ENCODE results near the gene PRR36. TPM values are rescaled to one million over a fixed set of nuclear protein-coding genes. Genes with fewer than 3 reads are reported as not detected.
A peak's percentile ranks its signal among the peaks of the same experiment; 100 is the strongest.

PRR36 gene
- total RNA-seq, 1 donor from 2014 or later = 20.9 TPM

DNA sequence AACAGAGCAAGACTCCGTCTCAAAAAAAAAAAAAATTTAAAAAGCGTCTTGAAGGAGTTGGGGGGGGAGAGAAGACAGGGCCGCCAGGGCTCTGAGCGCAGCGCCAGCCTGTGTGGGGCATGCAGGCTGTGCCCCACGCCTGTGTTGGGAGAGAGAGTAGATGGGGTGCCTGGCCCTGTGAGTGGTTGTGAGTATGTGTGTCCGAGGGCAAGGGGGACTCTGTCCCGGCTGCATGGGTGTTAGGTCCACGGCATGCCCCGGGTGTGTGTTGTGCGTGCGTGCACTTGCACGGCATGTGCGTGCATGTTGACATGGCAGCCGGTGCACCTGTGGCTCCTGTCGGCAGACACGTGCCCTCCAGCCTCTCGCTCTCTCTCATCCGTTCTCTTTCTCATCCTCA, 32.9 kb upstream of the PRR36 start:
- no peak overlapping the region for H3K4me3 Mint-ChIP-seq
- peaks cover 2% of the 10 kb centered on the region for H3K36me3 Mint-ChIP-seq (ENCODE audit: low read depth)
- no peak for DNase-seq (ENCODE audit: low read depth, low spot score)
- peaks cover 25% of the 10 kb centered on the region for H3K4me1 Mint-ChIP-seq
- TF ChIP-seq, protein P1, sequence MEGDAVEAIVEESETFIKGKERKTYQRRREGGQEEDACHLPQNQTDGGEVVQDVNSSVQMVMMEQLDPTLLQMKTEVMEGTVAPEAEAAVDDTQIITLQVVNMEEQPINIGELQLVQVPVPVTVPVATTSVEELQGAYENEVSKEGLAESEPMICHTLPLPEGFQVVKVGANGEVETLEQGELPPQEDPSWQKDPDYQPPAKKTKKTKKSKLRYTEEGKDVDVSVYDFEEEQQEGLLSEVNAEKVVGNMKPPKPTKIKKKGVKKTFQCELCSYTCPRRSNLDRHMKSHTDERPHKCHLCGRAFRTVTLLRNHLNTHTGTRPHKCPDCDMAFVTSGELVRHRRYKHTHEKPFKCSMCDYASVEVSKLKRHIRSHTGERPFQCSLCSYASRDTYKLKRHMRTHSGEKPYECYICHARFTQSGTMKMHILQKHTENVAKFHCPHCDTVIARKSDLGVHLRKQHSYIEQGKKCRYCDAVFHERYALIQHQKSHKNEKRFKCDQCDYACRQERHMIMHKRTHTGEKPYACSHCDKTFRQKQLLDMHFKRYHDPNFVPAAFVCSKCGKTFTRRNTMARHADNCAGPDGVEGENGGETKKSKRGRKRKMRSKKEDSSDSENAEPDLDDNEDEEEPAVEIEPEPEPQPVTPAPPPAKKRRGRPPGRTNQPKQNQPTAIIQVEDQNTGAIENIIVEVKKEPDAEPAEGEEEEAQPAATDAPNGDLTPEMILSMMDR (conservative IDR thresholded peaks at IDR 0.05) = no peak
- peaks cover 12% of the 10 kb centered on the region for H3K27me3 Mint-ChIP-seq (ENCODE audit: low read depth)
- H3K27ac Mint-ChIP-seq (ENCODE audit: unreplicated experiment) = no peak overlapping the region
- H3K9me3 Mint-ChIP-seq = no peaks in the 10 kb centered on the region

DNA sequence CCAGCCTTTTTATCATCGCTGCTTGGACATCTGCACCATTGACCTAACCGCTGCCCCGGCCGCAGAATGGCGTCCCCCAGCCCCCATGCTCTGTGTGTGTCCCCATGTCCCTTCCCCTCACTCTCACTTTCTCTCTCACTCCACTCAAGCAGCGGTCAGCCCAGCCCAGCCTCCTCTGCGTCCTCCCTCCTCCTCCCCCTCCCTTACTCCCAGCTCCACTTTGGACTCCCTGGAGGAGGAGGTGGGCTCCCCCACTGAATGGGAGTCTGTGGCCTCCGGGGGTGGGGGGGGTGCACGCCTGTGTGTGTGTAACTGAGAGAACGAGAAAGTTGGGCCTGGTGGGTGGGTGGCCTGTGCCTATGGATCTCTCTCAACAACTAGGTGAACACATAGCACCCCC, 31.7 kb upstream of the PRR36 start:
- Mint-ChIP-seq H3K4me1 (peaks cover 25% of the 10 kb centered on the region), H3K36me3 (ENCODE audit: low read depth) (peaks cover 2% of the 10 kb centered on the region), H3K27me3 (ENCODE audit: low read depth) (peaks cover 6% of the 10 kb centered on the region), H3K4me3 (peak overlapping the region; percentile 93), H3K27ac (ENCODE audit: unreplicated experiment) (no peak overlapping the region), H3K9me3 (no peaks in the 10 kb centered on the region)
- TF ChIP-seq, protein P1 (conservative IDR thresholded peaks at IDR 0.05) = no peak
- DNase-seq (ENCODE audit: low read depth, low spot score) = no peak

DNA sequence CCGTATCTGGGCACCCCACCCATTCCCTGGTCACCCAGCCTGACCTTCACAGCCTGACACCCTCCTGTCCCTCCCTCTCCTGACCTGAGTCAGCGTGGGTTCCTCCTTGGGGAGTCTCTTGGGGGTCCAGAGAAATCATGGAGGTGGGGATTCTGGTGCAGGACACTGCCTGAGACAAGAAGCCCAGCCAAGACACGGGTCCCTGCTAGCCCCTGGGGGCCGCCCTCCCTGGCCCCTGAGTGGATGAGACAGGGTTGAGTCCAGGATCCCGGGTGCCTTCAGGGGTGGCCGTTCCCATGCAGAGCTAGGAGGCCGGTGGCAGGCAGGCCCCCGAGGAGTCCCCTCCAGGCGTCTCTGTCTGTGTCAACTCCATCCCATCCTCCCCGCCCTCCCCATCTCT, 31.1 kb upstream of the PRR36 start:
- no peak overlapping the region for H3K27ac Mint-ChIP-seq (ENCODE audit: unreplicated experiment)
- no peak for DNase-seq (ENCODE audit: low read depth, low spot score)
- peaks cover 25% of the 10 kb centered on the region for H3K4me1 Mint-ChIP-seq
- H3K4me3 Mint-ChIP-seq = peak overlapping the region; percentile 93
- H3K9me3 Mint-ChIP-seq = no peaks in the 10 kb centered on the region
- TF ChIP-seq, protein P1 (conservative IDR thresholded peaks at IDR 0.05) = no peak
- peaks cover 2% of the 10 kb centered on the region for H3K36me3 Mint-ChIP-seq (ENCODE audit: low read depth)
- peaks cover 6% of the 10 kb centered on the region for H3K27me3 Mint-ChIP-seq (ENCODE audit: low read depth)

DNA sequence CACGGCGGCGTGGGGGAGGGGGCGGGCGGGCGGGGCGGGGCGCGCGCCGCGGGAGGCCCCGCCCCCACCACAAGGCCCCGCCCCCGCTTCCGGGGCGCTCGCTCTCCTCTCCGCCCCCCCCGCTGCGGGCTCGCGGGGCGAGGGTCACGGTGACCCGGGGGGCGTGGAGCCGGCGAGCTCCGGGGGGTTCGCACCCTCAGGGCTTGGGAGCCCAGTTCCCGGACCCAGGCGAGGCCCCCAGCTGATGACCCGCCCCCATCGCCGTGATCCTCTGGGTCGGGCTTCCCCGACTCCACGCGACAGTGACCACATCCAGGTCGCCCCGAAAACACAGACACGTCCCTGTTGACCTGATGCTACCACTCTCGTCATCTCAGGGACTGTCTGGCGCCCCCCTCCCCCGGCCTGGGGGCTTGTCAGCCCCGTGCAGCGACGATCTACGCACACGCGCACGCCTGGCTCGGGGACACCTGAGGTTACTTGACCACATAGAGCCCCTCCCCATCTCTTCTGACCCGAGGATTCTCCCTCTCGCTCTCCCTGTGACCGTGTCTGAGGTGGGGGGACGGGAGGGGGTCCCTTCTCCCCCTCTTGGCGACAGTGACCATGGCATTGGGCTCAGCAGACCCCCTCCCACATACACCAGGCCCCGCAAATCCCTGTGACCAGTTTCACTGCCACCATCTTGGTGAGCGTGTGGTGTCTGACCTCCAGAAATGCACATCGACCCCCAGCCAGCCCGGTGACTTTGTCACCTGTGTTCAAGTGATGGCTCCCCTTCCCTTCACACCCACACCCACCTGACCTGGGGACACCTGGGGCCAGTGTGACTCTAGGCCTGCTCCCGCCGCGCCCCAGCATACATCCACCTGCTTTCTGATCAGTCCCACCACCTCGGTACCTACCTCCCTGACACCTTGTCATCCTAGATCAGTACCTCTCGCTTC, 30.2 kb upstream of the PRR36 start:
- no peak for DNase-seq (ENCODE audit: low read depth, low spot score)
- Mint-ChIP-seq H3K9me3 (no peaks in the 10 kb centered on the region), H3K27me3 (ENCODE audit: low read depth) (peaks cover 6% of the 10 kb centered on the region)

DNA sequence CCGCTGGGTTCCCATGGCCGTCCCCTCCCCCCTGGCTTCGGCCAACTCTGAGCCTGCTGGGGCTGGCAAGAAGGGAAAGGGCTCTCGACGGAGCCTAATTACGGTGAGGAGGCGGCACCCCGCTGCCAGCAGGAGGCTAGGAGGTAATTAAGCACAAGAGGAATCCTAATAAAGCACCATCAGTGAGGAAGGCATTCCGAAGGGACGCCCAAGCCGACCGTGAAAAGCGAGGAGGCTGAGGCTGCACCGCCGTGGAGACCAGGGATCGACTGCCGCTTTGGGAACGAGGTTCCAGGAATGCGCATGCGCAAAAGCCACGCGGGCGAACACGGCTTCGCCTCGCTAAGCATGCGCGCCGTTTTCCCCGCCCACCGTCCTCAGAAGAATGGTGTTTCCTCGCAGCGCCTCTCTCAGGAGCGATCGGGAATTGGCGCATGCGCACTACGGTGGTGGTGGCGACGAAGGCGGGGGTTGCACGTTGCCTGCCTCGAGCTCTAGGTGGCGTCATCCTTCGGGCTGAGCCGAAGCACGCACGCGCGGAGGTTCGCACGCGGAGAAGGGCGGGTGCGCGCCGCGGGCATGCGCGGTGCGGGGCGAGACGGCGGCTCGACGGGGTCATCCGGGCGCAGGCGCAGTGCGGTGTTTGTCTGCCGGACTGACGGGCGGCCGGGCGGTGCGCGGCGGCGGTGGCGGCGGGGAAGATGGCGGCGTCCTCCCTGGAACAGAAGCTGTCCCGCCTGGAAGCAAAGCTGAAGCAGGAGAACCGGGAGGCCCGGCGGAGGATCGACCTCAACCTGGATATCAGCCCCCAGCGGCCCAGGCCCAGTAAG, 29.3 kb upstream of the PRR36 start, which contains the start of gene MAP2K7:
TSS of gene MAP2K7 (plus strand) at position 634 of the 830 bp plus-strand sequence. CDS start at position 702, 68 bp downstream.
- Mint-ChIP-seq H3K4me3 (peak within 1 kb of the TSS; percentile 95), H3K36me3 (ENCODE audit: low read depth) (peaks cover 2% of the 10 kb centered on the region), H3K4me1 (peaks cover 25% of the 10 kb centered on the region), H3K27ac (ENCODE audit: unreplicated experiment) (peak within 1 kb of the TSS; percentile 86), H3K9me3 (no peaks in the 10 kb centered on the region), H3K27me3 (ENCODE audit: low read depth) (peaks cover 6% of the 10 kb centered on the region)
- DNase-seq (ENCODE audit: low read depth, low spot score) = peak; percentile 100
- TF ChIP-seq, protein P1 (conservative IDR thresholded peaks at IDR 0.05) = peak; percentile 61

More for the DNA sequence above, 30.2 kb upstream of the PRR36 start:
- peak overlapping the region; percentile 78 for H3K27ac Mint-ChIP-seq (ENCODE audit: unreplicated experiment)
- H3K36me3 Mint-ChIP-seq (ENCODE audit: low read depth) = peaks cover 2% of the 10 kb centered on the region
- H3K4me1 Mint-ChIP-seq = peaks cover 25% of the 10 kb centered on the region
- TF ChIP-seq, protein P1 (conservative IDR thresholded peaks at IDR 0.05) = no peak
- H3K4me3 Mint-ChIP-seq = peak overlapping the region; percentile 93

Data from neural crest cell (in vitro differentiated cells).